D721Med (cell line): Measurements from ENCODE around the gene ZNRF4.

Source experiments
- DNase-seq: peaks from one replicate; pipeline ENCODE4 v3.0.0; 2011; ENCODE audit warnings: low spot score; ENCODE audit not compliant: insufficient read length
- FAIRE-seq: peaks from 2 replicates; lab custom pipeline; 2011; peaks lifted over from hg19 to GRCh38; lab: Jason Lieb, UNC
- TF ChIP-seq, protein P1 (sequence below): IDR thresholded peaks from 2 replicates; pipeline ENCODE4 v1.5.1; 2012; ENCODE audit warnings: mild to moderate bottlenecking, control low read depth; ENCODE audit not compliant: insufficient read depth; ENCODE audit errors: missing control alignments

Gene ZNRF4

DNA sequence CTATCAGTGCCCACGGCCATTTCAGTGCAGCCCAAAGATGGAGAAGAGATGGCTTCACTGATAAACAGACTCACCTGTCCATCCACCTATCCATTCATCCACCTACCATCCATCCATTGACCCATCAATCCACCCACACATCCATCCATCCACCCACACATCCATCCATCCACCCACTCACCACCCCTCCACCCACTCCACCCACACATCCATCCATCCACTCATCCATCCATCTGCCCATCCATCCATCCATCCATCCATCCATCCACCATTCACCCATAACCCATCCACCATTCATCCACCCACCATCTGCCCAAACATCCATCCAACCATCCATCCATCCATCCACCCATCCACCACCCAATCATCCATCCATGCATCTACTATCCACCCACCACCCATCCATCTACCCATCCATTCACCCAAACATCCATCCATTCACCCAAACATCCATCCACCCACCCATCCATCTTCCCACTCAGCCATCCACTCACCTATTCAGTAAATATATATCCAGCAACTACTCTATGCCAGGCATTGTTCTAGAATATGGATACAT is 31.6 kb upstream of the ZNRF4 start:
- FAIRE-seq = no peak
- no peak for DNase-seq
- TF ChIP-seq, protein P1, sequence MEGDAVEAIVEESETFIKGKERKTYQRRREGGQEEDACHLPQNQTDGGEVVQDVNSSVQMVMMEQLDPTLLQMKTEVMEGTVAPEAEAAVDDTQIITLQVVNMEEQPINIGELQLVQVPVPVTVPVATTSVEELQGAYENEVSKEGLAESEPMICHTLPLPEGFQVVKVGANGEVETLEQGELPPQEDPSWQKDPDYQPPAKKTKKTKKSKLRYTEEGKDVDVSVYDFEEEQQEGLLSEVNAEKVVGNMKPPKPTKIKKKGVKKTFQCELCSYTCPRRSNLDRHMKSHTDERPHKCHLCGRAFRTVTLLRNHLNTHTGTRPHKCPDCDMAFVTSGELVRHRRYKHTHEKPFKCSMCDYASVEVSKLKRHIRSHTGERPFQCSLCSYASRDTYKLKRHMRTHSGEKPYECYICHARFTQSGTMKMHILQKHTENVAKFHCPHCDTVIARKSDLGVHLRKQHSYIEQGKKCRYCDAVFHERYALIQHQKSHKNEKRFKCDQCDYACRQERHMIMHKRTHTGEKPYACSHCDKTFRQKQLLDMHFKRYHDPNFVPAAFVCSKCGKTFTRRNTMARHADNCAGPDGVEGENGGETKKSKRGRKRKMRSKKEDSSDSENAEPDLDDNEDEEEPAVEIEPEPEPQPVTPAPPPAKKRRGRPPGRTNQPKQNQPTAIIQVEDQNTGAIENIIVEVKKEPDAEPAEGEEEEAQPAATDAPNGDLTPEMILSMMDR = no peak

- TF ChIP-seq, protein P1 = no peak
Measured at GRCh38 chr19:5424192-5424973, 30.8 kb upstream of the ZNRF4 start.

DNA sequence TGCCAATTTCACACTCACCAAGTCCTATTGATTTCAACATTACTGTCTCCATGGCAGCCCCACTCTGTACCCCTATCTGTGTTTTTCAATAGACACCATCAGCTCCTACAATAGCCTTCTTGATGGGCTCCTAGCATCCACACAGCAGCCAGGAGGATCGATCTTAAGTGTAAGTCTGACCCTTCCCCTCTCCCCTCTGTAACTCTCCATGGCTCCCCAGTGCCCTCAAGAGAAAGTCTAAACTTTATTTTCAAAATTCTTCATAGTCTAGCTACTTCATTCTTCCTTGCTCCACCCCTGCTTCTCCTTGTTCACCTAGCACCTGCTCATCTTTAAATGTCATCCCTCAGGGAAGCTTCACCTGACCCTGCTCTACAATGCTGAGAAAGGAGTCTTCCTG is 30.0 kb upstream of the ZNRF4 start:
- no peak for DNase-seq
- TF ChIP-seq, protein P1 = no peak
- FAIRE-seq = no peak

More at GRCh38 chr19:5424192-5424973, 30.8 kb upstream of the ZNRF4 start:
- FAIRE-seq (no peak), DNase-seq (no peak)

- TF ChIP-seq, protein P1 = no peak
- DNase-seq (no peak), FAIRE-seq (no peak)
Measured at GRCh38 chr19:5430237-5430636, 25.0 kb upstream of the ZNRF4 start.

GRCh38 chr19:5432687-5433086 is 22.5 kb upstream of the ZNRF4 start:
- TF ChIP-seq, protein P1 = no peak
- DNase-seq (no peak), FAIRE-seq (no peak)

DNA sequence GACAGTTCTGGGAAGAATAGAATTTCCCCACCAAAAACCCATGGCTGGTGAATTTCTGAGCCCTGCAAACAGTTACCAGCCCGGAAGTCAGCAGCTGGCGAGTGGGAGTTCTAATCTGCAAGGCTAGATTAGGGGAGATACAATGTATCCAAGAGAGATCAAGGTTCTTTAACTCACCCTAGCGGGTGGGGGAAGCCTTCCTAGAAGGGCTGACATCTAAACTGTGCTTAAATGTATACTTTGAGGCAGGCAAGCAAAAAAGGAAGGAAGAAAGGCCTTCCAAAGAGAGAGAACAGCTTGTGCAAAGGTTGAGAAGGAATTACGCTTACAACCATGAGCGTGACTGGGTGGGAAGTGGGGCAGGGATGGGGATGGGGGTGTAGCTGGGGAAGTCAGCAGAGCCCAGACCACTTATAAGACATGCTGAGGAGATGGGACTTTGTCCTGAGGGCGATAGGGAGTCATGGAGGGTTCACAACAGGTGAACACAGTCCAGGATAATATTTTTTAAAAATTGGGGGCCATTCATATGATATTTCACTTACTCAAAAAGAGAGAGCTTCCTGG is 20.8 kb upstream of the ZNRF4 start:
- DNase-seq (no peak), FAIRE-seq (no peak)
- TF ChIP-seq, protein P1 = no peak
